IMR-90 (cell line): ENCODE data around the gene EFHC1. TPM values are rescaled to one million over a fixed set of nuclear protein-coding genes. Genes with fewer than 3 reads are reported as not detected.

Experiments
- ATAC-seq: fragments of 200-7000 bp; cut with Tn5 transposase; 2 replicates; pipeline ENCODE4 v1.9.1; 2020; ENCODE audit warnings: low read depth, mild to moderate bottlenecking, moderate library complexity
- BruUV-seq: library from RNA; stranded (reverse); fragments of 400-500 nt; replicated peaks from 2 replicates; lab custom pipeline; 2021; lab: Mats Ljungman, UMichigan
- CTCF ChIA-PET: fragments of 300-600 bp; formaldehyde crosslinking; extraction: SDS; loops from one replicate; lab custom pipeline; 2021; ENCODE audit warnings: antibody characterized with exemption; lab: Yijun Ruan, JAX
- POLR2A ChIA-PET: fragments of 300-600 bp; sonication (Branson Sonifier 250); formaldehyde crosslinking; loops from one replicate; lab custom pipeline; 2022; ENCODE audit warnings: antibody characterized with exemption; ENCODE audit not compliant: unreplicated experiment; lab: Charles Lee
- DNase-seq: peaks from one replicate; pipeline ENCODE4 v3.0.0; 2013
- H2AFZ ChIP-seq: replicated peaks from 2 replicates; pipeline ENCODE3; 2013; ENCODE audit warnings: low read length, mild to moderate bottlenecking; ENCODE audit not compliant: poor library complexity
- H2AK5ac ChIP-seq: 2 replicates; pipeline ENCODE4 v1.6.1; 2013; ENCODE audit warnings: low read depth, low read length, inconsistent platforms
- H2AK9ac ChIP-seq: replicated peaks from 2 replicates; pipeline ENCODE3; 2013; ENCODE audit warnings: mild to moderate bottlenecking, low read depth, low read length, moderate library complexity; ENCODE audit not compliant: poor library complexity
- H2BK120ac ChIP-seq: 2 replicates; pipeline ENCODE4 v1.6.1; 2013; ENCODE audit warnings: low read depth, low read length, inconsistent platforms
- H2BK15ac ChIP-seq: 3 replicates; pipeline ENCODE4 v1.6.1; 2013; ENCODE audit warnings: low read depth, low read length, inconsistent platforms
- H2BK20ac ChIP-seq: 2 replicates; pipeline ENCODE4 v1.6.1; 2013; ENCODE audit warnings: low read depth, mild to moderate bottlenecking, inconsistent platforms, low read length, moderate library complexity
- H2BK5ac ChIP-seq: 2 replicates; pipeline ENCODE4 v1.6.1; 2013; ENCODE audit warnings: mild to moderate bottlenecking, low read depth, low read length, inconsistent platforms; ENCODE audit not compliant: poor library complexity, severe bottlenecking
- H3K14ac ChIP-seq: replicated peaks from 2 replicates; pipeline ENCODE4 v1.6.1; 2013; ENCODE audit warnings: low read depth, low read length, inconsistent platforms
- H3K18ac ChIP-seq: 2 replicates; pipeline ENCODE4 v1.6.1; 2013; ENCODE audit warnings: low read depth, low read length, control low read depth
- H3K23ac ChIP-seq: 2 replicates; pipeline ENCODE4 v1.6.1; 2013; ENCODE audit warnings: low read depth, low read length, inconsistent platforms
- H3K27ac ChIP-seq: 2 replicates; pipeline ENCODE4 v1.5.1; 2013; ENCODE audit warnings: mild to moderate bottlenecking, control low read depth, low read length; ENCODE audit not compliant: insufficient read depth
- H3K27me3 ChIP-seq: 2 replicates; pipeline ENCODE4 v1.6.1; 2013; ENCODE audit warnings: low read length; ENCODE audit not compliant: control insufficient read depth, insufficient read depth
- H3K36me3 ChIP-seq: 2 replicates; pipeline ENCODE4 v1.6.1; 2013; ENCODE audit warnings: low read length, mixed read lengths; ENCODE audit not compliant: control insufficient read depth, insufficient read depth
- H3K4ac ChIP-seq: 2 replicates; pipeline ENCODE4 v1.6.1; 2013; ENCODE audit warnings: low read depth, low read length, inconsistent platforms
- H3K4me1 ChIP-seq: 2 replicates; pipeline ENCODE4 v1.6.1; 2013; ENCODE audit warnings: low read length, mixed read lengths; ENCODE audit not compliant: control insufficient read depth, insufficient read depth
- H3K4me2 ChIP-seq: 2 replicates; pipeline ENCODE4 v1.6.1; 2013; ENCODE audit warnings: low read depth, mild to moderate bottlenecking, control low read depth, low read length, moderate library complexity
- H3K4me3 ChIP-seq: 2 replicates; pipeline ENCODE4 v1.5.1; 2013; ENCODE audit warnings: low read depth, mild to moderate bottlenecking, control low read depth, low read length, moderate library complexity; ENCODE audit not compliant: insufficient read depth
- H3K56ac ChIP-seq: 2 replicates; pipeline ENCODE4 v1.6.1; 2013; ENCODE audit warnings: low read length, inconsistent platforms; ENCODE audit not compliant: insufficient read depth; ENCODE audit errors: extremely low read depth
- H3K79me1 ChIP-seq, 2 experiments: 2 replicates each; pipeline ENCODE4 v1.6.1; 2013; ENCODE audit warnings: low read length in 2 of 2, inconsistent platforms in 1 of 2, low read depth in 1 of 2
- H3K9ac ChIP-seq: 2 replicates; pipeline ENCODE4 v1.6.1; 2013; ENCODE audit warnings: low read depth, low read length, control low read depth
- H3K9me1 ChIP-seq: 2 replicates; pipeline ENCODE4 v1.6.1; 2013; ENCODE audit warnings: low read length, inconsistent platforms; ENCODE audit not compliant: insufficient read depth
- H3K9me3 ChIP-seq: 2 replicates; pipeline ENCODE4 v1.6.1; 2013; ENCODE audit warnings: low read length; ENCODE audit not compliant: control insufficient read depth, insufficient read depth
- H4K20me1 ChIP-seq: 2 replicates; pipeline ENCODE4 v1.6.1; 2013; ENCODE audit warnings: low read length, inconsistent platforms; ENCODE audit not compliant: insufficient read depth
- H4K5ac ChIP-seq: 2 replicates; pipeline ENCODE4 v1.6.1; 2013; ENCODE audit warnings: mild to moderate bottlenecking, low read depth, low read length, control low read depth
- H4K8ac ChIP-seq, 2 experiments: 2 replicates each; pipeline ENCODE4 v1.6.1; 2013; ENCODE audit warnings: low read depth in 2 of 2, low read length in 2 of 2, control low read depth in 1 of 2, inconsistent platforms in 1 of 2
- H4K91ac ChIP-seq: 2 replicates; pipeline ENCODE4 v1.6.1; 2013; ENCODE audit warnings: low read depth, low read length, inconsistent platforms; ENCODE audit not compliant: insufficient read depth
- BHLHE40 ChIP-seq: fragments of 150-350 bp; IDR thresholded peaks from 2 replicates; pipeline ENCODE4 v1.6.1; 2016; ENCODE audit warnings: mild to moderate bottlenecking, low read depth, low read length
- CEBPB ChIP-seq: IDR thresholded peaks from 2 replicates; pipeline ENCODE4 v1.6.1; 2012; ENCODE audit warnings: low read depth, low read length, improper control_type of control experiment
- CHD1 ChIP-seq: IDR thresholded peaks from 2 replicates; pipeline ENCODE4 v1.6.1; 2012; ENCODE audit warnings: low read depth, low read length, improper control_type of control experiment
- FOS ChIP-seq: fragments of 150-350 bp; IDR thresholded peaks from 2 replicates; pipeline ENCODE4 v1.6.1; 2016; ENCODE audit warnings: low read depth, low read length
- MAFK ChIP-seq: IDR thresholded peaks from 2 replicates; pipeline ENCODE4 v1.6.1; 2012; ENCODE audit warnings: low read depth, low read length, improper control_type of control experiment
- MAZ ChIP-seq: IDR thresholded peaks from 2 replicates; pipeline ENCODE4 v1.6.1; 2012; ENCODE audit warnings: low read depth, mild to moderate bottlenecking, low read length, improper control_type of control experiment, moderate library complexity, borderline replicate concordance
- MXI1 ChIP-seq: IDR thresholded peaks from 2 replicates; pipeline ENCODE4 v1.6.1; 2012; ENCODE audit warnings: low read depth, mild to moderate bottlenecking, low read length, moderate library complexity, borderline replicate concordance
- NFE2L2 ChIP-seq: fragments of 150-350 bp; IDR thresholded peaks from 2 replicates; pipeline ENCODE4 v1.6.1; 2016; ENCODE audit warnings: low read depth, mild to moderate bottlenecking, low read length
- RAD21 ChIP-seq: IDR thresholded peaks from 2 replicates; pipeline ENCODE4 v1.6.1; 2012; ENCODE audit warnings: low read length, improper control_type of control experiment
- RCOR1 ChIP-seq: IDR thresholded peaks from 2 replicates; pipeline ENCODE4 v1.6.1; 2012; ENCODE audit warnings: mild to moderate bottlenecking, low read length, improper control_type of control experiment; ENCODE audit not compliant: insufficient replicate concordance
- SMC3 ChIP-seq: fragments of 150-350 bp; IDR thresholded peaks from 2 replicates; pipeline ENCODE4 v1.6.1; 2016; ENCODE audit warnings: low read depth, mild to moderate bottlenecking, antibody characterized with exemption, low read length, moderate library complexity
- WGBS, 2 experiments: methylation state at CpG; one replicate each; pipeline versions ENCODE4 v1.1.5 to v1.1.7; 2013; ENCODE audit warnings: missing lambda C conversion rate in 2 of 2; ENCODE audit not compliant: insufficient read length in 1 of 2; ENCODE audit errors: extremely low coverage in 2 of 2; 5-methylcytosine and 5-hydroxymethylcytosine counted together
- dilution Hi-C: fragments of 300-500 bp; cut with HindIII; formaldehyde crosslinking; loops from one replicate; pipeline ENCODE4 v1.14.3; 2018; ENCODE audit warnings: low sequenced_read_pairs; ENCODE audit not compliant: unreplicated experiment
- in situ Hi-C: fragments of 300-500 bp; cut with MboI; formaldehyde crosslinking; loops from 3 replicates; pipeline ENCODE4 v1.14.3; 2019; ENCODE audit warnings: low sequenced_read_pairs, inconsistent platforms, mixed read lengths
- intact Hi-C: fragments of 100-400 bp; cut with micrococcal nuclease; formaldehyde crosslinking; loops from 2 replicates; pipeline ENCODE4 v1.10.0; 2022
- polyA plus RNA-seq, 3 experiments: library from polyadenylated mRNA; depleted of rRNA; stranded (reverse); fragments of >200 nt; gene quantifications; 2 replicates each; pipeline ENCODE4 v1.2.3, GENCODE V29; 2012; ENCODE audit warnings: low replicate concordance in 1 of 3
- total RNA-seq: library from RNA; depleted of rRNA; stranded (reverse); fragments of >200 nt; gene quantifications from 2 replicates; pipeline ENCODE4 v1.2.3, GENCODE V29; 2012
- TF ChIP-seq, protein P1 (sequence below): fragments of 150-350 bp; IDR thresholded peaks from 2 replicates; pipeline ENCODE4 v1.6.1; 2016; ENCODE audit warnings: low read depth, mild to moderate bottlenecking, low read length, moderate library complexity, borderline replicate concordance
- TF ChIP-seq, protein P2 (sequence below): fragments of 150-350 bp; IDR thresholded peaks from 2 replicates; pipeline ENCODE4 v1.6.1; 2017; ENCODE audit warnings: mild to moderate bottlenecking, antibody characterized with exemption, low read length, low read depth
- TF ChIP-seq, protein P3 (sequence below): conservative IDR thresholded peaks from 2 replicates; pipeline ENCODE4 v1.5.1; 2012; ENCODE audit warnings: mild to moderate bottlenecking, low read depth, low read length, improper control_type of control experiment

The EFHC1 gene
- total and polyA plus RNA-seq, 2 of the 4 experiments (the other 2 are of a cell fraction), result 14.0 to 23.0 TPM

DNA sequence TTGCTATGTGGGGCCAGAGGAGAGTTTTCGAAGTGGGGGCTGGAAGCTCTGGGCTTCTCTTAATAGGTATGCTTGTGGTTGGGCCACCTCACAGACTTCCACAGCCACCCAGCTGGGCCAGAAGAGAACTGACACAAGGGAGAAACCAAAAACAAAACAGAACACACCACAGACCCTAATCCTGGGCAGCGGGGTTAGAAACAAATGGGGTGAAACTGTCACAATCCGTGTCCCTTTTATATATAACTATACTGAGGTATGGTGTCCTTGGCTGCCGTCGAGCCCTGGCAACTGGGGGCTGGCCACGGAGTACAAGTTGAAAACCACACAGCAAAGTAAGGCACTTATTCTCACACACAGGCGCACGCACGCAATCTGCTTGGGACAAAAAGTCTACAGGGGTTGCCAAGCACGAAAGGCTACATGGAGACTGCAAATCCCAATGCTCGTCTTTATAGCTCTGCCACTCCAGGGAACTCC lies 78.4 kb downstream of the EFHC1 start:
- in situ Hi-C loops, result no loop called here
- H4K8ac ChIP-seq, result peak overlapping the region in 1 of 2 experiments; percentile 82; a peak in 2 of 4 replicates
- H3K4me2 ChIP-seq, result 0 out of 2 replicates have a peak overlapping the region, but pooled peaks have one; percentile 9
- H3K4ac ChIP-seq, result peak overlapping the region; percentile 63
- 0 out of 2 replicates have a peak, but pooled peaks cover 2% of the 10 kb centered on the region for H3K9me3 ChIP-seq
- peak overlapping the region; percentile 30; the same call in 1 of the 3 replicates for H2BK15ac ChIP-seq
- no TSS peak for BruUV-seq
- CTCF ChIA-PET, result interaction anchor here (0.8 to 0.9 kb wide), 2 partner anchors 12 to 92 kb away, joined by 3 read pairs; no protein-coding TSS in a partner anchor
- peaks cover 12 to 65% of the 10 kb centered on the region in 2 experiments for H3K79me1 ChIP-seq
- peak overlapping the region; percentile 34 for H3K18ac ChIP-seq
- no peak overlapping the region for H4K5ac ChIP-seq
- peak overlapping the region; percentile 69; the same call in 1 of the 2 replicates for H3K23ac ChIP-seq
- peak overlapping the region; percentile 40; the same call in 1 of the 2 replicates for H3K27ac ChIP-seq
- peak overlapping the region; percentile 31 for H2AK9ac ChIP-seq
- peaks cover 38% of the 10 kb centered on the region for H3K36me3 ChIP-seq
- H3K9ac ChIP-seq, result no peak overlapping the region
- peak overlapping the region; percentile 38; the same call in 1 of the 2 replicates for H2BK20ac ChIP-seq
- no peaks in the 10 kb centered on the region for H3K27me3 ChIP-seq
- ATAC-seq, result no peak
- no peak for DNase-seq
- peaks cover 18% of the 10 kb centered on the region for H3K4me1 ChIP-seq
- peaks cover 38% of the 10 kb centered on the region for H3K9me1 ChIP-seq
- H2AK5ac ChIP-seq, result peak overlapping the region; percentile 61
- dilution Hi-C loops, result no loop called here
- no peak overlapping the region for H2AFZ ChIP-seq
- no peaks in the 10 kb centered on the region for H4K20me1 ChIP-seq
- H2BK120ac ChIP-seq, result peak overlapping the region; percentile 68; the same call in 1 of the 2 replicates
- intact Hi-C loops, result loop anchor here (5.0 to 10.0 kb wide), 2 partner anchors 76 to 1304 kb away; partner anchors contain the start of gene EFHC1
- POLR2A ChIA-PET, result interaction anchor here (1.2 kb wide), 1 partner anchor 97 kb away, joined by 3 read pairs; no protein-coding TSS in a partner anchor
- H3K56ac ChIP-seq, result no peak overlapping the region
- H3K4me3 ChIP-seq, result no peak overlapping the region
- H4K91ac ChIP-seq, result peak overlapping the region; percentile 28
- H3K14ac ChIP-seq, result peak overlapping the region; percentile 24
- 100% methylated on average over 3 of the region's 11 CpGs; no CpG with 5 or more reads in 1 of the 2 experiments for WGBS, 2 experiments
- peak overlapping the region; percentile 86 for H2BK5ac ChIP-seq
- TF ChIP-seq SMC3, result no peak
- TF ChIP-seq BHLHE40, result no peak
- TF ChIP-seq, protein P1, sequence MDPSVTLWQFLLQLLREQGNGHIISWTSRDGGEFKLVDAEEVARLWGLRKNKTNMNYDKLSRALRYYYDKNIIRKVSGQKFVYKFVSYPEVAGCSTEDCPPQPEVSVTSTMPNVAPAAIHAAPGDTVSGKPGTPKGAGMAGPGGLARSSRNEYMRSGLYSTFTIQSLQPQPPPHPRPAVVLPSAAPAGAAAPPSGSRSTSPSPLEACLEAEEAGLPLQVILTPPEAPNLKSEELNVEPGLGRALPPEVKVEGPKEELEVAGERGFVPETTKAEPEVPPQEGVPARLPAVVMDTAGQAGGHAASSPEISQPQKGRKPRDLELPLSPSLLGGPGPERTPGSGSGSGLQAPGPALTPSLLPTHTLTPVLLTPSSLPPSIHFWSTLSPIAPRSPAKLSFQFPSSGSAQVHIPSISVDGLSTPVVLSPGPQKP, result no peak
- TF ChIP-seq, protein P2, sequence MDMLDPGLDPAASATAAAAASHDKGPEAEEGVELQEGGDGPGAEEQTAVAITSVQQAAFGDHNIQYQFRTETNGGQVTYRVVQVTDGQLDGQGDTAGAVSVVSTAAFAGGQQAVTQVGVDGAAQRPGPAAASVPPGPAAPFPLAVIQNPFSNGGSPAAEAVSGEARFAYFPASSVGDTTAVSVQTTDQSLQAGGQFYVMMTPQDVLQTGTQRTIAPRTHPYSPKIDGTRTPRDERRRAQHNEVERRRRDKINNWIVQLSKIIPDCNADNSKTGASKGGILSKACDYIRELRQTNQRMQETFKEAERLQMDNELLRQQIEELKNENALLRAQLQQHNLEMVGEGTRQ, result no peak
- no peak for TF ChIP-seq RAD21
- TF ChIP-seq MXI1, result no peak
- no peak for TF ChIP-seq CEBPB
- no peak for TF ChIP-seq CHD1
- TF ChIP-seq NFE2L2, result no peak
- TF ChIP-seq RCOR1, result no peak
- TF ChIP-seq, protein P3, sequence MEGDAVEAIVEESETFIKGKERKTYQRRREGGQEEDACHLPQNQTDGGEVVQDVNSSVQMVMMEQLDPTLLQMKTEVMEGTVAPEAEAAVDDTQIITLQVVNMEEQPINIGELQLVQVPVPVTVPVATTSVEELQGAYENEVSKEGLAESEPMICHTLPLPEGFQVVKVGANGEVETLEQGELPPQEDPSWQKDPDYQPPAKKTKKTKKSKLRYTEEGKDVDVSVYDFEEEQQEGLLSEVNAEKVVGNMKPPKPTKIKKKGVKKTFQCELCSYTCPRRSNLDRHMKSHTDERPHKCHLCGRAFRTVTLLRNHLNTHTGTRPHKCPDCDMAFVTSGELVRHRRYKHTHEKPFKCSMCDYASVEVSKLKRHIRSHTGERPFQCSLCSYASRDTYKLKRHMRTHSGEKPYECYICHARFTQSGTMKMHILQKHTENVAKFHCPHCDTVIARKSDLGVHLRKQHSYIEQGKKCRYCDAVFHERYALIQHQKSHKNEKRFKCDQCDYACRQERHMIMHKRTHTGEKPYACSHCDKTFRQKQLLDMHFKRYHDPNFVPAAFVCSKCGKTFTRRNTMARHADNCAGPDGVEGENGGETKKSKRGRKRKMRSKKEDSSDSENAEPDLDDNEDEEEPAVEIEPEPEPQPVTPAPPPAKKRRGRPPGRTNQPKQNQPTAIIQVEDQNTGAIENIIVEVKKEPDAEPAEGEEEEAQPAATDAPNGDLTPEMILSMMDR, result no peak
- TF ChIP-seq FOS, result no peak
- TF ChIP-seq MAZ, result no peak
- TF ChIP-seq MAFK, result no peak
